ENCODE data around the gene ATAD2B.

GRCh38 chr2:23944527-23944926 lies 17.6 kb upstream of the ATAD2B start:
- TF ChIP-seq CTCF (IDR thresholded peaks at IDR 0.05; ENCODE audit: low read length) (no peak), EZH2phosphoT487 (IDR thresholded peaks at IDR 0.05; ENCODE audit: low read length) (no peak), EZH2 (optimal IDR thresholded peaks at IDR 0.05; ENCODE audit: low read depth, low read length) (no peak)
